ENCODE measurements around the gene PNPT1. TPM values are rescaled to one million over a fixed set of nuclear protein-coding genes. Genes with fewer than 3 reads are reported as not detected.

PNPT1 gene
- total and polyA plus RNA-seq, 10 of the 15 experiments (the other 5 are each of a cell fraction or from before 2014, with no cell fraction given) = 34.2 to 67.7 (median 43.3) TPM

DNA sequence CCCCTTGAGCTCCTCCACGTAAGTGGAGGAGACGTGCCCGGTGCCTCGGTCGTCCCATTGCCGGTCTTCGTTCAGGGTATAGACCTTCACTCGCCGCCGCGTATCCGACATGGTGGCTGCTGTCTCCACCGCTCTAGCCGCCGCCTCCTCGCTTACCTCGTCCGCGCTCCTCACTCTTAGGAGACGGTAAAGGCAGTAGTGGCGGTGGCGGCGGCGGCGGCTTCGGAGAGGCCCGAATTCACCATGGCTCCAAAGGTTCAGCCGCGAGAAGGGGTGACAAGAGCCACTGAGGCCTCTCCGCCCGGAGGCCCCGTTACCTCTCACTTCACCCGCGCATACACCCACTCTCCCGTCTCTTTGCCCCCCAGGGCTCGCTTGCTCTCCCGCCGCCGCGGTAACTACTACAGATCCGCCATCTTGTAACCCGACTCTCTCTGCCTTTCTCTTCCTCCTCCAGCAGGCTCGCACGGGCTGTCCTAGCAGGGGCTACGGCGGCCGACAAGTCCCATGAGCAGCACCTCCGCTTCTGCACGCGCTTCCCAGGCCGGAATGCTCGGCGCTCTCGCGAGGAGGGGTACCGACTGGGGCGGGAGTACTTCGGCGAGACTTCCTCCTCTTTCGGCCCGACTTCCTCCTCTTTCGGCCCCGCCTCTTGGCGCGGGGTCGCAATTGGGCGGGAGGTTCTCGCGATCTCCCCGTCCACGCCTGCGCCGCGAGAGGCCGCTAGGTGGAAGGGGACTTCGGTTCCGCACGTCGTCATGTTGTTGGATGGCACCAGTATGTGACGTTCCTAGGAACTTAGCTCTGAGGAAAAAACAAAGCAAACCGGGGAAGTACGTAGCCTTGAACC, 76.2 kb downstream of the PNPT1 start, which contains the start of gene PPP4R3B (continued):
- TF ChIP-seq, protein P1, sequence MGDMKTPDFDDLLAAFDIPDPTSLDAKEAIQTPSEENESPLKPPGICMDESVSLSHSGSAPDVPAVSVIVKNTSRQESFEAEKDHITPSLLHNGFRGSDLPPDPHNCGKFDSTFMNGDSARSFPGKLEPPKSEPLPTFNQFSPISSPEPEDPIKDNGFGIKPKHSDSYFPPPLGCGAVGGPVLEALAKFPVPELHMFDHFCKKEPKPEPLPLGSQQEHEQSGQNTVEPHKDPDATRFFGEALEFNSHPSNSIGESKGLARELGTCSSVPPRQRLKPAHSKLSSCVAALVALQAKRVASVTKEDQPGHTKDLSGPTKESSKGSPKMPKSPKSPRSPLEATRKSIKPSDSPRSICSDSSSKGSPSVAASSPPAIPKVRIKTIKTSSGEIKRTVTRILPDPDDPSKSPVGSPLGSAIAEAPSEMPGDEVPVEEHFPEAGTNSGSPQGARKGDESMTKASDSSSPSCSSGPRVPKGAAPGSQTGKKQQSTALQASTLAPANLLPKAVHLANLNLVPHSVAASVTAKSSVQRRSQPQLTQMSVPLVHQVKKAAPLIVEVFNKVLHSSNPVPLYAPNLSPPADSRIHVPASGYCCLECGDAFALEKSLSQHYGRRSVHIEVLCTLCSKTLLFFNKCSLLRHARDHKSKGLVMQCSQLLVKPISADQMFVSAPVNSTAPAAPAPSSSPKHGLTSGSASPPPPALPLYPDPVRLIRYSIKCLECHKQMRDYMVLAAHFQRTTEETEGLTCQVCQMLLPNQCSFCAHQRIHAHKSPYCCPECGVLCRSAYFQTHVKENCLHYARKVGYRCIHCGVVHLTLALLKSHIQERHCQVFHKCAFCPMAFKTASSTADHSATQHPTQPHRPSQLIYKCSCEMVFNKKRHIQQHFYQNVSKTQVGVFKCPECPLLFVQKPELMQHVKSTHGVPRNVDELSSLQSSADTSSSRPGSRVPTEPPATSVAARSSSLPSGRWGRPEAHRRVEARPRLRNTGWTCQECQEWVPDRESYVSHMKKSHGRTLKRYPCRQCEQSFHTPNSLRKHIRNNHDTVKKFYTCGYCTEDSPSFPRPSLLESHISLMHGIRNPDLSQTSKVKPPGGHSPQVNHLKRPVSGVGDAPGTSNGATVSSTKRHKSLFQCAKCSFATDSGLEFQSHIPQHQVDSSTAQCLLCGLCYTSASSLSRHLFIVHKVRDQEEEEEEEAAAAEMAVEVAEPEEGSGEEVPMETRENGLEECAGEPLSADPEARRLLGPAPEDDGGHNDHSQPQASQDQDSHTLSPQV (IDR thresholded peaks at IDR 0.05) = no peak
- no peak for TF ChIP-seq MYB (IDR thresholded peaks at IDR 0.05; ENCODE audit: borderline replicate concordance, low read depth, low read length)
- TF ChIP-seq, protein P2, sequence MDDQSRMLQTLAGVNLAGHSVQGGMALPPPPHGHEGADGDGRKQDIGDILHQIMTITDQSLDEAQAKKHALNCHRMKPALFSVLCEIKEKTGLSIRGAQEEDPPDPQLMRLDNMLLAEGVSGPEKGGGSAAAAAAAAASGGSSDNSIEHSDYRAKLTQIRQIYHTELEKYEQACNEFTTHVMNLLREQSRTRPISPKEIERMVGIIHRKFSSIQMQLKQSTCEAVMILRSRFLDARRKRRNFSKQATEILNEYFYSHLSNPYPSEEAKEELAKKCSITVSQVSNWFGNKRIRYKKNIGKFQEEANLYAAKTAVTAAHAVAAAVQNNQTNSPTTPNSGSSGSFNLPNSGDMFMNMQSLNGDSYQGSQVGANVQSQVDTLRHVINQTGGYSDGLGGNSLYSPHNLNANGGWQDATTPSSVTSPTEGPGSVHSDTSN (IDR thresholded peaks at IDR 0.05; ENCODE audit: insufficient replicate concordance, low read depth, low read length) = no peak
- TF ChIP-seq NBN (IDR thresholded peaks at IDR 0.05) = peak; percentile 96
- peak; percentile 72; the same call in 1 of the 2 replicates for TF ChIP-seq ZBED1 (IDR thresholded peaks at IDR 0.05; ENCODE audit: borderline replicate concordance)
- TF ChIP-seq, protein P3, sequence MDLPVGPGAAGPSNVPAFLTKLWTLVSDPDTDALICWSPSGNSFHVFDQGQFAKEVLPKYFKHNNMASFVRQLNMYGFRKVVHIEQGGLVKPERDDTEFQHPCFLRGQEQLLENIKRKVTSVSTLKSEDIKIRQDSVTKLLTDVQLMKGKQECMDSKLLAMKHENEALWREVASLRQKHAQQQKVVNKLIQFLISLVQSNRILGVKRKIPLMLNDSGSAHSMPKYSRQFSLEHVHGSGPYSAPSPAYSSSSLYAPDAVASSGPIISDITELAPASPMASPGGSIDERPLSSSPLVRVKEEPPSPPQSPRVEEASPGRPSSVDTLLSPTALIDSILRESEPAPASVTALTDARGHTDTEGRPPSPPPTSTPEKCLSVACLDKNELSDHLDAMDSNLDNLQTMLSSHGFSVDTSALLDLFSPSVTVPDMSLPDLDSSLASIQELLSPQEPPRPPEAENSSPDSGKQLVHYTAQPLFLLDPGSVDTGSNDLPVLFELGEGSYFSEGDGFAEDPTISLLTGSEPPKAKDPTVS (IDR thresholded peaks at IDR 0.05; ENCODE audit: low read depth, low read length) = 0 out of 2 replicates have a peak, but pooled peaks have one; percentile 18
- TF ChIP-seq KAT2A (conservative IDR thresholded peaks at IDR 0.05; ENCODE audit: control insufficient read depth, low read depth, low read length) = no peak
- peak; percentile 48; the same call in 1 of the 2 replicates for TF ChIP-seq ESRRA (IDR thresholded peaks at IDR 0.05; ENCODE audit: low read length)
- TF ChIP-seq CBFB (IDR thresholded peaks at IDR 0.05; ENCODE audit: low read depth) = peak; percentile 100
- peak; percentile 98 for TF ChIP-seq POLR2AphosphoS5 (IDR thresholded peaks at IDR 0.05; ENCODE audit: low read length)
- TF ChIP-seq TCF12 (IDR thresholded peaks at IDR 0.05; ENCODE audit: low read depth, low read length) = peak; percentile 27; the same call in 1 of the 2 replicates
- TF ChIP-seq IKZF2 (IDR thresholded peaks at IDR 0.05) = peak; percentile 41 to 78; a peak in 2 of 4 replicates
- TF ChIP-seq SREBF1 (IDR thresholded peaks at IDR 0.05; ENCODE audit: low read length) = 0 out of 2 replicates have a peak, but pooled peaks have one; percentile 30
- peak; percentile 53 for TF ChIP-seq SIX5 (IDR thresholded peaks at IDR 0.05; ENCODE audit: low read depth, low read length, severe bottlenecking)
- TF ChIP-seq, protein P4, sequence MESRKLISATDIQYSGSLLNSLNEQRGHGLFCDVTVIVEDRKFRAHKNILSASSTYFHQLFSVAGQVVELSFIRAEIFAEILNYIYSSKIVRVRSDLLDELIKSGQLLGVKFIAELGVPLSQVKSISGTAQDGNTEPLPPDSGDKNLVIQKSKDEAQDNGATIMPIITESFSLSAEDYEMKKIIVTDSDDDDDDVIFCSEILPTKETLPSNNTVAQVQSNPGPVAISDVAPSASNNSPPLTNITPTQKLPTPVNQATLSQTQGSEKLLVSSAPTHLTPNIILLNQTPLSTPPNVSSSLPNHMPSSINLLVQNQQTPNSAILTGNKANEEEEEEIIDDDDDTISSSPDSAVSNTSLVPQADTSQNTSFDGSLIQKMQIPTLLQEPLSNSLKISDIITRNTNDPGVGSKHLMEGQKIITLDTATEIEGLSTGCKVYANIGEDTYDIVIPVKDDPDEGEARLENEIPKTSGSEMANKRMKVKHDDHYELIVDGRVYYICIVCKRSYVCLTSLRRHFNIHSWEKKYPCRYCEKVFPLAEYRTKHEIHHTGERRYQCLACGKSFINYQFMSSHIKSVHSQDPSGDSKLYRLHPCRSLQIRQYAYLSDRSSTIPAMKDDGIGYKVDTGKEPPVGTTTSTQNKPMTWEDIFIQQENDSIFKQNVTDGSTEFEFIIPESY (IDR thresholded peaks at IDR 0.05) = peak; percentile 68; the same call in 1 of the 2 replicates
- no peak for TF ChIP-seq KDM1A (IDR thresholded peaks at IDR 0.05; ENCODE audit: borderline replicate concordance)
- peak; percentile 83 for TF ChIP-seq ATF7 (IDR thresholded peaks at IDR 0.05; ENCODE audit: low read depth)
- peak; percentile 64 for TF ChIP-seq SP1 (IDR thresholded peaks at IDR 0.05; ENCODE audit: low read depth, low read length)
- peak in 1 of 2 experiments; percentile 24; a peak in 1 of 3 replicates for TF ChIP-seq EGR1 (IDR thresholded peaks at IDR 0.05; ENCODE audit: borderline replicate concordance in 1 of 2, low read depth in 2 of 2, low read length in 2 of 2)
- TF ChIP-seq BCL11A (IDR thresholded peaks at IDR 0.05; ENCODE audit: low read depth, low read length) = no peak
- no peak for TF ChIP-seq ZNF274 (IDR thresholded peaks at IDR 0.05; ENCODE audit: insufficient read depth, insufficient read length)
